HG02938 (cell line): ENCODE data around the gene CDKAL1.
"Not testable (repeated sequence)": the region's sequence is repeated elsewhere in the genome, so short reads cannot be mapped to it uniquely, and the experiment has no call there.

Experiments used
- ATAC-seq: cut with Tn5 transposase; IDR thresholded peaks from one replicate; pipeline ENCODE4 v1.9.1; 2021; ENCODE audit warnings: mild to moderate bottlenecking, moderate library complexity; ENCODE audit not compliant: unreplicated experiment

CDKAL1 gene

DNA sequence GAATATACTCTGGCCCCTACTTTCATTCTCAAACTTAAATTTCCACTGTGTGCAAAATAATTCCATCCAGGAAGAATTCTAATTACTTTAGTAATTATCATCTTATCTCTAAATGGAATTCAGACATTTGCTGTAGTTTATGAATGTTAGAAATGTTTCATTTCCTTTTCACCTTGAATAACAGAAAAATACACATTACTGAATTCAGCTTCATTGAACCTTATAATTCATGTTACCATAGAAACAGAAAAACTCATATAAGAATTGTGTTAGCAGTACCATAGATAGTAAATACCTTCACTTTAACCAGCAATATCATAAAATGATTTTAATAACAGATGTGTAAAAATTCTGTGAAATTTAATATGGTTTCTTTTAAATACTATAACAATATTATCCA lies 514.9 kb downstream of the CDKAL1 start:
- ATAC-seq: no peak

DNA sequence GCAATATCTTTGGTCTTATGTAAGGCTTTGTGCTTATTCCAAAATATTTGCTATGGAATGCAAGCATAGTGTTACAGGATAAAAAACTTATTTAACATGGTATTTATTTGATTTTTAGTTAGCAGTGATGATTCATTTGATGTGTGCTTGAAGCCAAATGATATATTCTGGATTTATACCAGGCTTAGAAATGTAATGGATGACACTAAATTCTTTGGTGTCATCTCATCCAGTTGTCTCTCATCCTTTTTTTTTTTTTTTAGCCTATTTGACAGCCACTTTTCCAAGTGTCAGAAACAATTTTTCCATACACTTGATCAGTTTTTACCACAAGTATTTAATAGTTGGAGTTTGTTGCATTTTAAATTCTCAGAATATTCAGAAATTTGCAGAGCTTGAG lies 515.3 kb downstream of the CDKAL1 start:
- ATAC-seq: no peak

DNA sequence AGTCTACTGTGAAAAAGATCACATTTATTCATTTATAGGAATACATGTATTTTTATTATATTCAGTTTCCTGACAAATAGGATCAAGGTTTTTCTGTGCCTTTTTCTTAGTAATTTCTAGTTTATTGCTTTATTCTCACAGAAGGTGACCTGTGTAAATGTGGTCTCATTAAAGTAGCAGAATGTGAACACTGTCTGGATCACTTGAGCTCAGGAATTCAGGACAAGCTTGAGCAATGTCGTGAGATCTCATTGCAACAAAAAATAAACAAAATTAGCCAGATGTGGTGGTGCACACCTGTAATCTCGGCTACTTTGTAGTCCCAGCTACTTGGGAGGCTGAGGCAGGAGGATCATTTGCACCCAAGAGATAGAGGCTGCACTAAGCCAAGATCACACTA lies 516.7 kb downstream of the CDKAL1 start:
- ATAC-seq: no peak

DNA sequence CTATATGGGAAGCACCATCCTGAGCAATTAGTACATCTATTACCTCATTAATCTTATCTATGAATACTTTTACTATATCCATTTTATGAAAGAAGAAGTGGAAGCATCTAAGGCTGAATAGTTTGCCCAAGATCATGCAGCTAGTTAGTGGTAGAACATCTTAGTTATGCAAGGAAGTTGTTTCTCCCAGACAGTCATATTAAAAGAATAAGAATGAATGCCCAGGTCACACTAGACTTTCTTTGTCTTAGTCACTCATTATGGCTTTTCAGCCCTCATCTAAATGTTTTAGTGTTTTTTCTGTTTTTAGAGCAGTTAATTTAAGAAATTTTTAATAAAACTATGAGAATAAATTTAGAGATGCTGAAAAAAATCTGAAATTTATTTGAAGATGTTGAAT lies 517.5 kb downstream of the CDKAL1 start:
- ATAC-seq: no peak

DNA sequence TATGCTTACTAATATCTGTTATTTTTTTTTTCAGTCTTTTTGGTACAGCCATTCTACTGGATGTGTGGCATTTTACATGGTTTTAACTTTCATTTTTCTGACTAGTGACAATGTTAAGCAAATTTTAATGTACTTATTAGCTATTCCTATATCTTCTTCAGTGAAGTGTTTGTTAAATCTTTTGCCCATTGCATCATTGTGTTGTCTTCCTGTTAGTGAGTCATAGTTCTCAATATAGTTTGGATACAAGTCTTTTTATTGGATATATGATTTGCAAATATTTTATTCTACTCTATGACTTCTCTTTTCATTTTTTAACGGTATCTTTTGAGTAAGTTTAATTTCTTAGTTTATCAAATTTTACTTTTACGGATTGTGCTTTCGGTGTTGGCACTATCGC lies 519.4 kb downstream of the CDKAL1 start:
- no peak for ATAC-seq

DNA sequence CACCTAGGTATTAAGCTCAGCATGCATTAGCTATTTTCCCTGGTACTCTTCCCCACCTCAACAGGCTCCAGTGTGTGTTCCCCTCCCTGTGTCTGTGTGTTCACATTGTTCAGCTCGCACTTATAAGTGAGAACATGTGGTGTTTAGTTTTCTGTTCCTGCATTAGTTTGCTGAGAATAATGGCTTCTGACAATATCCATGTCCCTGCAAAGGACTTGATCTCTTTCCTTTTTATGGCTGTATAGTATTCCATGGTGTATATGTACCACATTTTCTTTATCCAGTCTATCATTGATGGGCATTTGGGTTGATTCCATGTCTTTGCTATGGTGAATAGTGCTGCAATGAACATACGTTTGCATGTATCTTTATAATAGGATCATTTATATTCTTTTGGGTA lies 521.2 kb downstream of the CDKAL1 start:
- not testable (repeated sequence) for ATAC-seq

DNA sequence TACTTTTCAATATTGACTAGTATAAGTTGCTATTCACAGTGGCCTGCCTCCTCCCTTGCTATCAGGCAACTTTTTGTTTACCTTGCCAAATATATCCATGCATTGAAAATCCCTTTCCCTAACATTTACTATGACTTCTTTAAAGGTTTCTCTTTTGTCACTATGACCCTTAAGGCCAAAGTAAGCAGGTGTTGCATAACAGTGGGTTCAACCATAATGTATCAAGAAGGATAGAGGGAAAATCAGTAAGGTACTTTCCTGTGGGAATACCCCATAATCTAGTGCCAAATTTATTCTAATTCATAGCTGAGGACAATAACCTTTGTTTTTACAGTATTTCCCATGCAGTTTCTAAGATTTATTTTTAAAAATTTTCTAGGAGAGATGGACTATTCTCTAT lies 527.6 kb downstream of the CDKAL1 start:
- no peak for ATAC-seq

DNA sequence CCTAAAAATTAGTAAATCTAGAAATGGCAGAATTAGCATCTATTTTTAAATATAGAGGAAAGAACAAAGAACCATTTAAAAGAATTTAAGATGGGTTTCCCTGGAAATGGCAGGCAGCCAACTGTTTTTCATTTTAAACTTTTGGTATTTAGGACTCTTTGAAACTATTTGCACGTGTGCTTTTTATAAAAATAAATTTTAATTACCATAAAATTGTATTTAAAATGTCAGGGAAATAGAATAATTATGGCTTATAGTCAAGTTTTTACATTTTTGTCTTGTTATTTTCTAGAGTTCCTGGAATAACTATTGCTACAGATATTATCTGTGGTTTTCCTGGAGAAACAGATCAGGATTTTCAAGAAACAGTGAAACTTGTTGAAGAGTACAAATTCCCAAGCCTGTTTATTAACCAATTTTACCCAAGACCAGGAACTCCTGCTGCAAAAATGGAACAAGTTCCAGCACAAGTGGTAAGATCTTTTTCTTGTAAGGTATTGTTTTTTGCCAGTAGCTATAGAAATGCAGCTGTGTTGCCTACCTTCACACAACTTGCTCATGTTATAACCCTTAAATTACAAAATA lies 530.6 kb downstream of the CDKAL1 start:
- ATAC-seq: no peak

DNA sequence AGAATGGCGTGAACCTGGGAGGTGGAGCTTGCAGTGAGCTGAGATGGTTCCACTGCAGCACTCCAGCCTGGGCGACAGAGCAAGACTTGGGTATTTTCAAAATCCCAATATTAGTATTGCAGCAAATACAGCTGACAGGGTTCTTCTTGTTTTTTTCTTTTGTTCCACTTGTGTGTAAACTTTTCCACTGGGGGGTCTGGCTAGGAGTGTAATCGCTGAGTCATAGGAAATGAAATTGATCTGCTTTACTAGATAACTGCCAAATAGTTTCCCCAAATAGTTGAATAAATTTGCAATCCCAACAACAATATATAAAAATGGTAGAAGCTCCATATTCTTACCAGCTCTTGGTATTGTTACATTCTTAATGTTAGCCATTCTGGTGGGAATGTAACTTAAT lies 533.3 kb downstream of the CDKAL1 start:
- no peak for ATAC-seq

DNA sequence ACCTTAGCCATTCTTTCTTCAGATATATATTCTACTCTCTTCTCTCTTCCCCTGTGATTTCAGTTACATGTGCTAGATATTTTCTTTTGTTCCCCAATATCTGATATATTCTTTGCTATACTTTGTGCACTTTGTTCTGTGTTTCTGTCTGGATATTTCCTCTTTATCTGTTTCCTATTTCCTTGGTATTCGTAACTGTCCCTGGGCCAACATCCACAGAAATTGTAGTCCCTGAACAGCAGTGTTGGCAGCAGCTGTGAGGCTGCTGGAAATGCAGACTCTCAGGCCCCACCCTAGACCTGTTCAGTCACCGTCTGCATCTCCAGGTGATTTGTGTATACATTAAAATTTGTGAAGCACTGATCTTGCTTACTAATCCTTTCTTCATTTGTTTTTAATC lies 536.4 kb downstream of the CDKAL1 start:
- ATAC-seq: no peak

DNA sequence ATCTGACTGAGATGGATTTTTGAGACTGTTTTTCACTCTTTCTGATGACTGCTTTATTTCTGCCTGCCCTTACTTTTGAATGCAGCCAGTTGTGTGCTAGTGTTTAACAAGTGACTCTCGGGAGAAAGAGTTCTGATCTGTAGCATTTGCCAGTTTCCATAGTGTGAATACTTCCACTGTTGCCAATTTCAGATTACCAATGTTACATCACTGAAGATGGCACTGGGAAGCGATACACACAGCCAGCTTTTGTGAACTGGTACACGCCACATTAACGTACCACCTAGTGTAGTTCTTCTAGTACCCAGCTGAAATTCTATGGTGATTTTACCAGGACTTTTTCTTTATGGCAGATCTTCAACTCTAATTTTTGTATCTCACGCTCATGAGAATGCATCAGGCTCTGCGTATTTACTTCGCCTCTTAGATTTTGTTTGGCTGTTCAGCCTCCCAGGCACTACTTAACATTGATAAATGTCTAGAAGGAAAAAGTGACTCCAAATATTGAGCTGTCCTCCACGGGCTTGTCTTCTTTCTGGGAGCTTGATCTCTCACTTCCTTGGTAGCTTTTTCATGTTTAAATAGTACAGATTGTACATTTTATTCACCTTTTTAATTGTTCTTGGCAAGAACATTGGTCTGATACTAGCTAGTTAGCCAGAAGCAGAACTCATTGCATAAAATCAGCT lies 537.7 kb downstream of the CDKAL1 start:
- no peak for ATAC-seq

DNA sequence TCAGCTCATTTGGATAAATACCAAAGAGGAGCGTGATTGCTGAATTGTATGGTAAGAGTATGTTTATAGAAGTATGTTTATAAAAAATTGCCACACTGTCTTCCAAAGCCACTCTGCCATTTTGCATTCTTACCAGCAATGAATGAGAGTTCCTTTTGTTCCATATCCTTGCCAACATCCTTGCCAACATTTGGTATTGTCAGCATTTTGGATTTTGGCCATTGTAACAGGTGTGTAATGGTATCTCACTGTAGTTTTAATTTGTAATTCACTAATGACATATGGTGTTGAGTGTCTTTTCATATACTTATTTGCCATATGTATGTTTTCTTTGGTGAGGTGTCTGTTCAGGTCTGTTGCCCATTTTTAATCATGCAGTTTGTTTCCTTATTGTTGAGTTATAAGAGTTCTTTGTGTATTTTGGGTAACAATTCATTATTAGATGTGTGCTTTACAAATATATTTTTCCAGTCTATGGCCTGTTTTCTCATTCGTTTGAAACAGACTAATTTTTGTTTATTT lies 539.1 kb downstream of the CDKAL1 start:
- ATAC-seq: no peak

DNA sequence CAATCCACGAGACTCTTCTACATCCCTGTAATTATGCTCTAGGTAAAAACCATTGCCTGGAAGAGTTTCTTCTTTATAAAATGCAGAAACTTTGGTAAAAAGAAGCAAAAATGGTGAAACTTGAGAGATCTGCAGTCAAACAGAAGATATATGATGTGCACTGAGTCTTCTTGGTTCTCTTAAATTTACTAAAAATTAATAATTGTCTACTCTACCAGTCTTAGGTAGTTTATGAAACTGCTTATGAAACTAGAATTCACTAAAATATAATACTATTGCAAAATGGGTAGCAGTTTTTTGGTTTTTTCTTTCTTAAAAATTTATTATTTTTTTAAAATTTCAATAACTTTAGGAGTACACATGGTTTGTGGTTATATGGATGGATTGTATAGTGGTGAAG lies 540.2 kb downstream of the CDKAL1 start:
- ATAC-seq: no peak

DNA sequence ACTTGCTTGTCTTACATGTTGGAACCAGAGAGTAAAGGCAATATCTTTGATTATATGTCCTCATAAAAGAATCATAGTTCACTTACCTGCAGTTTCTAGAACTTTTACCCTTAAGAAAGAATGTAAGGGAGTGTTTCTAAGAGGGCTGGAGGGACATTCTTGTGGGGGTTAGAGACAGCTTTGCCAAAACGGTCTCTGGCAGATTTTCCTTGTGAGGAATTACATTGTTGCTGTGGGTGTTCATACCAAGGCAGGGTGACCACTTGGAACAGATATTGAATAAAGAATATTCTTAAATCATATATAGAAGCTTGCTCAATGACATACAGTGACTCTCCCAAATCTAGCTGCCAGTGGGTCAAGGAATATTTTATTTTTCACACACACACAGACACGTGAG lies 541.7 kb downstream of the CDKAL1 start:
- ATAC-seq: no peak

DNA sequence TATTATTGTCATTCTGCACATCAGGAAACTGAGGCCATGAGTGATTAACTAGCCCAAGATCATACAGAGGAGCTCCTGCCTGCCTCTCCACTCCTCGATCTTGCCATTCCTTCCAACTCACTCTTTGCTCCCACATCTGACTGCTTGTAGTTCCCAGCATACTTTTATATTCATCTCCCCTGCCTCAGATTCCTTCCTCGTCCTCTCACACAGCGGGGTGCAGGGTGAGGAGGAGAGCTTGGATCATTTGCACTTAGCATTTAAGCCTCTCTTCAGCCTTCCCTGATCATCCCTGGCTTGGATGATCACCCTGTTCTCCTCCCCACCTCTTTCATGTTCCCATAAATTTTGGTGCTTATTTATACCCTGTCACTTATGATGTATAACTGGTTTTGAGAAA lies 544.2 kb downstream of the CDKAL1 start:
- no peak for ATAC-seq

DNA sequence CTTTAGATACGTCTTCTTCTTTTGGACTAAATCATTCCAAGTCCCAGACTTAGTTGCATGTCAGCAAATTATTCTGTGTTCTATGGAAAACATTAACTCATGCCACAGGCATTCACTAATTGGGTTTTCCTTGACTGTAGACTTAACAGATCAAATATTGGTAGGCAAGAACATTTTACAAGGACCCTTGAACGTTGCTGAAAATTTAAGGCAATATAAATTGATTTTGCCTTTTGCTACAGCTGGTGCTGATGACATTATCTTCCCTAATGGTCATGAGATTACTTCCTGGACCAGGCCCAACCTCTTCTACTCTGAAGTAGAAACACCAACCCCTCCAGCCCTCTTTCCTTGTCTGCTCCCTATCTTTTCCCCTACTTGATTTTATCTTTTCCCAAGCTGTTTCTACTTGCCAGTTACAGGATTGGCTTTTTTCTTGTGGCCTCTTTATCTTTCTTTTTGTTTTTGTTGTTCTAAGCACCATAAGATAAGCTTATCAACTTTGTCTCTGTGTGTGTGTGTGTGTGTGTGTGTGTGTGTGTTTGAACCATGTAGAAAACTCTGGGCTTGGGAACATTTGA lies 545.3 kb downstream of the CDKAL1 start:
- ATAC-seq: no peak

DNA sequence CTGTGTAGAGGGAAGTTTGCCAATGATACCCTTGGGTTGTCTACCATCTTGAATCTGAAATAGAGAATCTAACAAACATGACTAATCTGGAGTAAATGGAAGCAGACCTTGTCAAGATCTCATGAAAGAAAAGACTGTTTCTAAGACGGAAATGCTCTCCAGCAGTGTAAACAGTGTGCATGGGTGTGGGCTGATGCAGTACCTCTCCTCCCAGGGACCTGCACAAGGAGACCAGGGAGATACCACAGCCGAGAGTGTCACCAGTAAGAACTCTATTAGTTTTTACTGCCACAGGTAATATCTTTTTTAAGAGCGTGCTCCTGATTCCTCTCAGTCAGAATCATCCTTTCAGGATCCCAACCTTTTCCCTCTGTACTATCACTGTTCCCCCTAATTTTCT lies 546.0 kb downstream of the CDKAL1 start:
- ATAC-seq: no peak

DNA sequence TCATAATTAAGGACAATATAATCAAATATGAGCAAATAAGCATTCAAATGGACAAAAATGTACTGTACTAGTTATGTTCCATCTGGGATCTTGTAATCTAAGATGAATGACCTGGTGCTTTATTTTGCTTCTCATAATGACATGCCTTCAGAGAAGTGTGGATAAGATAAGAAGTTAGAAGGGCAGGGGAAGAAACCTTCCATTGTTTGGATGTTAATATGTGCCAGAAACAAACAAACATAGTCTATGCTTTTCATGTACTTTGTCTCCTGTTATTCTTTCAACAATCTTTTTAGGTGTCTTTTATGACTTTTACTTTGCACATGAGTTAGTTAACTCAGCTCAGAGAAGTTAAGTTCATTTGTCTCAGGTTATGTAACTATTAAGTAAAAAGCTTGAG lies 547.8 kb downstream of the CDKAL1 start:
- ATAC-seq: no peak

DNA sequence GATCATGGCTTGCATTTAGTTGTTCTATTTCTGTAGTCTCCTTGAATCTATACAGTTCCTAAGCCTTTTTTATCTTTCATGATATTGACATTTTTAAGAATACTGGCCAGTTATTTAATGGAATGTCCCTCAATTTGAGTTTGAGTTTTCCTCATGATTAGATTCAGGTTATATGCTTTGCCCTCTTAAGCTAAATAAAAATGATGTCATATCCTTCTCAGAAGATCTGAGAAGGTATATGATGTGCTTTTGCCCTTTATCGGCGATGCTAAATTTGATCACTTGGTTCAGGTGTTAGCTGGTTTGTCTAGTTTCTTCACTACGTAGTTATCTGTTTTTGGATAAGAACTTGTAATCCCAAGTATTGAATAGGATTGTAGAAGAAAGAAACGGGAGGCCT lies 549.5 kb downstream of the CDKAL1 start:
- ATAC-seq: no peak

DNA sequence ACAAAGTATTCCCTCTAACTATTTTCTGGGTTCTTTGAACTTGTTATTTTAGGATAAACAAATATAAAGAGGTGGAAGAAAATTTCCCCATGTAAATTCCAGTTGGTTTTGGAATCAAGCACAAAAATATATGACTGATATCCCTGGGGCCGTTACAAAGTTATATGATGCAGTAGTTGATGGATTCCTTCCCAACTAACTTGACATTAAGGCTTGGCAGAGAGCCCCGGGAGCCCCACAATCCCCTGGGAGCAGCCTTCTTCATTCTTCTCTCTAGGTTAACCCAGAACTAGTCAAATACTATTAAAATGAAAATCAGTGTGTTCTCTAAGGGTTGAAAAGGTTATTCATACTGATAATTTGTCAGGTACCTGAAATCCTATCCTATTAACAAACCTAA lies 550.4 kb downstream of the CDKAL1 start:
- ATAC-seq: no peak

DNA sequence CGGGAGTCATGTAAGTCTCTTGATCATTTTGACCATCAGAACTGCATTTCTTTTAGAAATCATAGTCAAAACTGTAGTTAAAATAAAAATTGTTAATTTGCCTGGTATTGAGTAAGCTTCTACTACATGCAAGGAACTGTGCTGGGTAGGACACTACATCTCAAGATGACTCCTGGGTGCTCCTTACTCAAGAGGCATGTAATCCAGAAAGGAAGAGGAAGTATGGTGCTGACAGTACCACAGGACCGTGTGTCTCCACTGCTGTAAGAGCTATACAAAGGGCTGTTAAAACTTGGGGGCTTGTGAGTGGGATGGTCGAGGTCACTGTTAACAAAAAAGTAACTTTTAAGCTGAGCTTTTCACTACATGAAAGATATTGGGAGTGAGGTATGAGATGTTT lies 551.0 kb downstream of the CDKAL1 start:
- no peak for ATAC-seq

DNA sequence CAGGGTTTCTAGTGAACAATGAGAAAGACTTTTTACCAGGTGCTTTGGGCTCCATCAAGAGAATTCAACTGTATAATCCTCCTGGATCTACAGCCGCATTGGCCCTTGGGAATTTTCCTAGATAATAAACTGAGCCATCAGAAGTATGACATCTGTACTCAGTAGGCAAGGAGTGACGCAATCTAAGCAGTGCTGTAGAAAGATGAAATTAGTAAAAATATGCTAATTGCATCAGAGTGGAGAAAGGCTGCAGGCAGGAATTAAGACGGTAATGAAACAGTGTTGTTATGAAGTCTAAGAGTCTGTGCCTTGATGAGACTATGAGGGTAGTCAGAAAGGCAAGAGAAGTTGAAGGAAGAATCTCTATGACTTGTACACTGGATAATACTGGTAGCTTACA lies 551.4 kb downstream of the CDKAL1 start:
- no peak for ATAC-seq

DNA sequence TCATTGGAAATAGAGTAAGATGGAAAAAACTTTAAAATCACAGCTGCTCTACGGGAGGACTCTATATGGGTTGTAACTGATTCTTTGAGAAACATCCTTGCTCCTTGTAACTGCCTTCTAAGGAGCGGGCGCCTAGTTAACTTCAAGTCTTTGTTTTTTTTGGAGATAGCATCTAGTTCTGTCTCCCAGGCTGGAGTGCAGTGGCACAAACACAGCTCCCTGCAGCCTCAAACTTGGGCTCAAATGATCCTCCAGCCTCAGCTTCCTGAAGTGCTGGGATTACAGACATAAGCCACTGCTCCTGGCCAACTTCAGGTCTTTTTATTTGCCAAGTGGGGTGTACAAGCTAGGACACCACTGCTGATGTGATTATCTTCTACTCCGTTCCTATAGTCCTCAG lies 552.9 kb downstream of the CDKAL1 start:
- no peak for ATAC-seq
